ENCODE results near the gene HAT1. TPM values are rescaled to one million over a fixed set of nuclear protein-coding genes. Genes with fewer than 3 reads are reported as not detected.

HAT1 gene
- total RNA-seq, 1 experiment from 2014 or later, result 58.9 TPM

- TF ChIP-seq, protein P1, sequence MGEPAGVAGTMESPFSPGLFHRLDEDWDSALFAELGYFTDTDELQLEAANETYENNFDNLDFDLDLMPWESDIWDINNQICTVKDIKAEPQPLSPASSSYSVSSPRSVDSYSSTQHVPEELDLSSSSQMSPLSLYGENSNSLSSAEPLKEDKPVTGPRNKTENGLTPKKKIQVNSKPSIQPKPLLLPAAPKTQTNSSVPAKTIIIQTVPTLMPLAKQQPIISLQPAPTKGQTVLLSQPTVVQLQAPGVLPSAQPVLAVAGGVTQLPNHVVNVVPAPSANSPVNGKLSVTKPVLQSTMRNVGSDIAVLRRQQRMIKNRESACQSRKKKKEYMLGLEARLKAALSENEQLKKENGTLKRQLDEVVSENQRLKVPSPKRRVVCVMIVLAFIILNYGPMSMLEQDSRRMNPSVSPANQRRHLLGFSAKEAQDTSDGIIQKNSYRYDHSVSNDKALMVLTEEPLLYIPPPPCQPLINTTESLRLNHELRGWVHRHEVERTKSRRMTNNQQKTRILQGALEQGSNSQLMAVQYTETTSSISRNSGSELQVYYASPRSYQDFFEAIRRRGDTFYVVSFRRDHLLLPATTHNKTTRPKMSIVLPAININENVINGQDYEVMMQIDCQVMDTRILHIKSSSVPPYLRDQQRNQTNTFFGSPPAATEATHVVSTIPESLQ (CRISPR knock-in tag; IDR thresholded peaks at IDR 0.05), result no peak
- TF ChIP-seq IRF2 (CRISPR knock-in tag; IDR thresholded peaks at IDR 0.05; ENCODE audit: borderline replicate concordance, low read depth), result no peak
- TF ChIP-seq ZNF317 (CRISPR knock-in tag; IDR thresholded peaks at IDR 0.05; ENCODE audit: borderline replicate concordance, low read depth), result no peak
- no peak for TF ChIP-seq TCF7 (CRISPR knock-in tag; IDR thresholded peaks at IDR 0.05; ENCODE audit: low read depth)
- no peak for TF ChIP-seq ZNF396 (CRISPR knock-in tag; IDR thresholded peaks at IDR 0.05; ENCODE audit: borderline replicate concordance)
- TF ChIP-seq ERG (CRISPR knock-in tag; IDR thresholded peaks at IDR 0.05), result no peak
- TF ChIP-seq GRHL2 (CRISPR knock-in tag; IDR thresholded peaks at IDR 0.05; ENCODE audit: insufficient replicate concordance, severe bottlenecking), result no peak
- no peak for TF ChIP-seq ATF3 (CRISPR knock-in tag; conservative IDR thresholded peaks at IDR 0.05)
- 0 out of 2 replicates have a peak, but pooled peaks have one; percentile 73 for TF ChIP-seq KAT7 (CRISPR knock-in tag; IDR thresholded peaks at IDR 0.05; ENCODE audit: borderline replicate concordance)
- no peak for TF ChIP-seq USF1 (CRISPR knock-in tag; IDR thresholded peaks at IDR 0.05)
- no peak for TF ChIP-seq ATF1 (CRISPR knock-in tag; IDR thresholded peaks at IDR 0.05)
- no peak for TF ChIP-seq SOX15 (CRISPR knock-in tag; IDR thresholded peaks at IDR 0.05)
Measured at GRCh38 chr2:171893824-171894611, 28.2 kb upstream of the HAT1 start, which contains the start of gene SLC25A12 (continued).

GRCh38 chr2:171894612-171894947 lies 27.7 kb upstream of the HAT1 start:
- DNase-seq (ENCODE audit: low spot score) (no peak), ATAC-seq (no peak)
- no peaks in the 10 kb centered on the region for H3K27me3 Mint-ChIP-seq (ENCODE audit: low read depth)
- H3K27ac Mint-ChIP-seq, result no peak overlapping the region; the same call in 1 of the 2 replicates
- peaks cover 14% of the 10 kb centered on the region for H3K4me1 Mint-ChIP-seq
- CTCF ChIA-PET, result interaction anchor here (0.9 to 1.3 kb wide), 3 partner anchors 28 to 233 kb away, joined by 3 read pairs; partner anchors contain the start of gene HAT1
- peaks cover 12% of the 10 kb centered on the region; the same call in 1 of the 2 replicates for H3K9me3 Mint-ChIP-seq
- POLR2A ChIA-PET, result interaction anchor here (1.5 to 2.3 kb wide), 2 partner anchors 11 to 27 kb away, joined by 7 to 8 read pairs; partner anchors contain the start of gene HAT1
- peaks cover 8% of the 10 kb centered on the region; the same call in 1 of the 2 replicates for H3K36me3 Mint-ChIP-seq
- peak overlapping the region; percentile 93 for H3K4me3 Mint-ChIP-seq
- TF ChIP-seq, protein P2, sequence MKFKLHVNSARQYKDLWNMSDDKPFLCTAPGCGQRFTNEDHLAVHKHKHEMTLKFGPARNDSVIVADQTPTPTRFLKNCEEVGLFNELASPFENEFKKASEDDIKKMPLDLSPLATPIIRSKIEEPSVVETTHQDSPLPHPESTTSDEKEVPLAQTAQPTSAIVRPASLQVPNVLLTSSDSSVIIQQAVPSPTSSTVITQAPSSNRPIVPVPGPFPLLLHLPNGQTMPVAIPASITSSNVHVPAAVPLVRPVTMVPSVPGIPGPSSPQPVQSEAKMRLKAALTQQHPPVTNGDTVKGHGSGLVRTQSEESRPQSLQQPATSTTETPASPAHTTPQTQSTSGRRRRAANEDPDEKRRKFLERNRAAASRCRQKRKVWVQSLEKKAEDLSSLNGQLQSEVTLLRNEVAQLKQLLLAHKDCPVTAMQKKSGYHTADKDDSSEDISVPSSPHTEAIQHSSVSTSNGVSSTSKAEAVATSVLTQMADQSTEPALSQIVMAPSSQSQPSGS (CRISPR knock-in tag; IDR thresholded peaks at IDR 0.05; ENCODE audit: borderline replicate concordance, low read depth), result no peak
- TF ChIP-seq HMGA2 (CRISPR knock-in tag; IDR thresholded peaks at IDR 0.05), result no peak
- no peak for TF ChIP-seq ZNF416 (CRISPR knock-in tag; IDR thresholded peaks at IDR 0.05)
- no peak for TF ChIP-seq ZNF138 (CRISPR knock-in tag; conservative IDR thresholded peaks at IDR 0.05)
- TF ChIP-seq SP1 (CRISPR knock-in tag; conservative IDR thresholded peaks at IDR 0.05), result no peak
- TF ChIP-seq ZBTB21 (CRISPR knock-in tag; IDR thresholded peaks at IDR 0.05; ENCODE audit: borderline replicate concordance), result no peak
- TF ChIP-seq ZNF423 (CRISPR knock-in tag; IDR thresholded peaks at IDR 0.05), result no peak
- TF ChIP-seq MXD4 (CRISPR knock-in tag; IDR thresholded peaks at IDR 0.05; ENCODE audit: borderline replicate concordance), result no peak
- TF ChIP-seq NR3C1 (CRISPR knock-in tag; conservative IDR thresholded peaks at IDR 0.05; ENCODE audit: low read depth), result no peak
- no peak for TF ChIP-seq FOXP1 (CRISPR knock-in tag; IDR thresholded peaks at IDR 0.05; ENCODE audit: borderline replicate concordance)
- TF ChIP-seq, protein P3, sequence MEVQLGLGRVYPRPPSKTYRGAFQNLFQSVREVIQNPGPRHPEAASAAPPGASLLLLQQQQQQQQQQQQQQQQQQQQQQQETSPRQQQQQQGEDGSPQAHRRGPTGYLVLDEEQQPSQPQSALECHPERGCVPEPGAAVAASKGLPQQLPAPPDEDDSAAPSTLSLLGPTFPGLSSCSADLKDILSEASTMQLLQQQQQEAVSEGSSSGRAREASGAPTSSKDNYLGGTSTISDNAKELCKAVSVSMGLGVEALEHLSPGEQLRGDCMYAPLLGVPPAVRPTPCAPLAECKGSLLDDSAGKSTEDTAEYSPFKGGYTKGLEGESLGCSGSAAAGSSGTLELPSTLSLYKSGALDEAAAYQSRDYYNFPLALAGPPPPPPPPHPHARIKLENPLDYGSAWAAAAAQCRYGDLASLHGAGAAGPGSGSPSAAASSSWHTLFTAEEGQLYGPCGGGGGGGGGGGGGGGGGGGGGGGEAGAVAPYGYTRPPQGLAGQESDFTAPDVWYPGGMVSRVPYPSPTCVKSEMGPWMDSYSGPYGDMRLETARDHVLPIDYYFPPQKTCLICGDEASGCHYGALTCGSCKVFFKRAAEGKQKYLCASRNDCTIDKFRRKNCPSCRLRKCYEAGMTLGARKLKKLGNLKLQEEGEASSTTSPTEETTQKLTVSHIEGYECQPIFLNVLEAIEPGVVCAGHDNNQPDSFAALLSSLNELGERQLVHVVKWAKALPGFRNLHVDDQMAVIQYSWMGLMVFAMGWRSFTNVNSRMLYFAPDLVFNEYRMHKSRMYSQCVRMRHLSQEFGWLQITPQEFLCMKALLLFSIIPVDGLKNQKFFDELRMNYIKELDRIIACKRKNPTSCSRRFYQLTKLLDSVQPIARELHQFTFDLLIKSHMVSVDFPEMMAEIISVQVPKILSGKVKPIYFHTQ (CRISPR knock-in tag; IDR thresholded peaks at IDR 0.05), result no peak
- TF ChIP-seq NFATC4 (CRISPR knock-in tag; IDR thresholded peaks at IDR 0.05), result no peak
- TF ChIP-seq, protein P4, sequence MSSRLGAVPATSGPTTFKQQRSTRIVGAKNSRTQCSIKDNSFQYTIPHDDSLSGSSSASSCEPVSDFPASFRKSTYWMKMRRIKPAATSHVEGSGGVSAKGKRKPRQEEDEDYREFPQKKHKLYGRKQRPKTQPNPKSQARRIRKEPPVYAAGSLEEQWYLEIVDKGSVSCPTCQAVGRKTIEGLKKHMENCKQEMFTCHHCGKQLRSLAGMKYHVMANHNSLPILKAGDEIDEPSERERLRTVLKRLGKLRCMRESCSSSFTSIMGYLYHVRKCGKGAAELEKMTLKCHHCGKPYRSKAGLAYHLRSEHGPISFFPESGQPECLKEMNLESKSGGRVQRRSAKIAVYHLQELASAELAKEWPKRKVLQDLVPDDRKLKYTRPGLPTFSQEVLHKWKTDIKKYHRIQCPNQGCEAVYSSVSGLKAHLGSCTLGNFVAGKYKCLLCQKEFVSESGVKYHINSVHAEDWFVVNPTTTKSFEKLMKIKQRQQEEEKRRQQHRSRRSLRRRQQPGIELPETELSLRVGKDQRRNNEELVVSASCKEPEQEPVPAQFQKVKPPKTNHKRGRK (CRISPR knock-in tag; IDR thresholded peaks at IDR 0.05; ENCODE audit: borderline replicate concordance), result no peak

All from WTC11 (cell line).